GM12878 (cell line): ENCODE measurements around the gene SCTR. TPM values are rescaled to one million over a fixed set of nuclear protein-coding genes. Genes with fewer than 3 reads are reported as not detected.

Experiments
- ATAC-seq: fragments of 200-7000 bp; cut with Tn5 transposase; 3 replicates; pipeline ENCODE4 v1.9.1; 2020; ENCODE audit warnings: mild to moderate bottlenecking, moderate library complexity
- BruUV-seq: library from RNA; stranded (reverse); fragments of 400-500 nt; replicated peaks from 2 replicates; lab custom pipeline; 2021; lab: Mats Ljungman, UMichigan
- CTCF ChIA-PET: fragments of 300-600 bp; sonication (Branson Sonifier 250); formaldehyde crosslinking; extraction: SDS; loops from one replicate; lab custom pipeline; 2021; ENCODE audit warnings: inconsistent platforms; lab: Yijun Ruan, JAX
- POLR2A ChIA-PET: fragments of 350-600 bp; formaldehyde crosslinking; extraction: SDS; loops from one replicate; lab custom pipeline; 2021; ENCODE audit warnings: inconsistent platforms; lab: Charles Lee
- RAD21 ChIA-PET: fragments of 300-600 bp; sonication (Branson Sonifier 250); formaldehyde crosslinking; loops from one replicate; lab custom pipeline; 2023; ENCODE audit warnings: antibody characterized with exemption; ENCODE audit not compliant: unreplicated experiment; lab: Charles Lee
- SMC1A ChIA-PET: fragments of 300-600 bp; sonication (Branson Sonifier 250); formaldehyde crosslinking; loops from one replicate; lab custom pipeline; 2023; ENCODE audit not compliant: unreplicated experiment, uncharacterized antibody; lab: Charles Lee
- DNase-seq: peaks from one replicate; pipeline ENCODE4 v3.0.0-alpha.2; 2011; ENCODE audit warnings: low read depth, low spot score
- FAIRE-seq: peaks from 3 replicates; lab custom pipeline; 2011; peaks lifted over from hg19 to GRCh38; lab: Jason Lieb, UNC
- H2AFZ ChIP-seq: 2 replicates; pipeline ENCODE4 v1.6.0; 2011; ENCODE audit warnings: low read depth, low read length, control low read depth; ENCODE audit not compliant: control insufficient read depth
- H3K27ac ChIP-seq: 2 replicates; pipeline ENCODE4 v1.5.1; 2011; ENCODE audit warnings: control low read depth; ENCODE audit not compliant: control insufficient read depth, insufficient read depth
- H3K27me3 ChIP-seq, 2 experiments: replicated peaks in 1 of 2; 2 replicates each; pipeline versions ENCODE4 v1.6.0 to v1.6.1; 2011; ENCODE audit warnings: low read length in 1 of 2; ENCODE audit not compliant: control insufficient read depth in 2 of 2, insufficient read depth in 2 of 2
- H3K36me3 ChIP-seq, 2 experiments: 2 replicates each; pipeline ENCODE4 v1.5.1; 2011; ENCODE audit warnings: low read length in 1 of 2; ENCODE audit not compliant: control insufficient read depth in 2 of 2, insufficient read depth in 2 of 2
- H3K4me1 ChIP-seq: 2 replicates; pipeline ENCODE4 v1.6.1; 2011; ENCODE audit warnings: mild to moderate bottlenecking, low read length, moderate library complexity, mixed read lengths; ENCODE audit not compliant: control insufficient read depth, insufficient read depth
- H3K4me2 ChIP-seq: 2 replicates; pipeline ENCODE4 v1.6.0; 2011; ENCODE audit warnings: control low read depth; ENCODE audit not compliant: control insufficient read depth, insufficient read depth
- H3K4me3 ChIP-seq: fragments of 200-600 bp; sonication (generic); 2 replicates; pipeline ENCODE4 v1.5.1; 2016
- H3K79me2 ChIP-seq: 2 replicates; pipeline ENCODE4 v1.6.0; 2011; ENCODE audit warnings: low read length; ENCODE audit not compliant: control insufficient read depth, insufficient read depth
- H3K9ac ChIP-seq: 2 replicates; pipeline ENCODE4 v1.8.0; 2011; ENCODE audit warnings: low read length, control low read depth, mixed read lengths; ENCODE audit not compliant: control insufficient read depth, insufficient read depth
- H3K9me3 ChIP-seq: replicated peaks from 3 replicates; pipeline ENCODE4 v1.5.1; 2011; ENCODE audit warnings: mild to moderate bottlenecking, low read length; ENCODE audit not compliant: control insufficient read depth, insufficient read depth
- H4K20me1 ChIP-seq: 2 replicates; pipeline ENCODE4 v1.6.0; 2011; ENCODE audit not compliant: control insufficient read depth, insufficient read depth
- NR2F1 ChIP-seq: fragments of 450-650 bp; conservative IDR thresholded peaks from 2 replicates; pipeline ENCODE4 v1.6.1; 2017; ENCODE audit warnings: mild to moderate bottlenecking
- PRDM15 ChIP-seq: fragments of 450-650 bp; formaldehyde crosslinking; IDR thresholded peaks from 2 replicates; pipeline ENCODE4 v1.4.0; 2020; ENCODE audit warnings: mild to moderate bottlenecking, moderate library complexity
- SREBF2 ChIP-seq: IDR thresholded peaks from 2 replicates; pipeline ENCODE4 v1.6.1; 2012; ENCODE audit warnings: mild to moderate bottlenecking, low read length
- TARDBP ChIP-seq: IDR thresholded peaks from 2 replicates; pipeline ENCODE4 v1.6.1; 2016; ENCODE audit warnings: borderline replicate concordance
- USF2 ChIP-seq: IDR thresholded peaks from 2 replicates; pipeline ENCODE4 v1.6.1; 2011; ENCODE audit warnings: low read depth, low read length, improper control_type of control experiment, borderline replicate concordance
- ZNF217 ChIP-seq: fragments of 450-650 bp; IDR thresholded peaks from 2 replicates; pipeline ENCODE4 v1.6.1; 2017; ENCODE audit warnings: antibody characterized with exemption, mild to moderate bottlenecking
- ZNF592 ChIP-seq: fragments of 450-650 bp; IDR thresholded peaks from 2 replicates; pipeline ENCODE4 v1.6.1; 2017; ENCODE audit warnings: mild to moderate bottlenecking, moderate library complexity
- WGBS: methylation state at CpG from one replicate; pipeline ENCODE4 v1.1.6; 2016; ENCODE audit warnings: low lambda C conversion rate; ENCODE audit not compliant: insufficient replicate concordance, insufficient coverage; ENCODE audit errors: missing lambda C conversion rate; 5-methylcytosine and 5-hydroxymethylcytosine counted together
- in situ Hi-C: fragments of 300-500 bp; cut with MboI; formaldehyde crosslinking; loops from 9 replicates; pipeline ENCODE4 v1.14.3; 2018; ENCODE audit warnings: mixed read lengths
- intact Hi-C: fragments of 100-400 bp; cut with micrococcal nuclease; formaldehyde crosslinking; loops from one replicate; pipeline ENCODE4 v1.14.2; 2022; ENCODE audit not compliant: unreplicated experiment
- polyA plus RNA-seq, 11 experiments: library from polyadenylated mRNA; depleted of rRNA in 4 of 11; unstranded in 6 of 11; stranded (reverse) in 5 of 11; fragments of >200 nt; fragmentation: Nextera tagmentation in 4 of 11; fragmentation: Illumina TruSeq in 1 of 11; extraction: Ambion mirVana in 4 of 11; extraction: Trizol in 1 of 11; gene quantifications; 1 replicate in 1 of 11; 2 replicates in 10 of 11; pipeline versions ENCODE4 v1.2.1 to v1.2.3, GENCODE V29; 2011 to 2016; ENCODE audit warnings: inconsistent platforms in 2 of 11, missing spikeins in 2 of 11, low read depth in 1 of 11
- total RNA-seq, 4 experiments: library from RNA; depleted of rRNA in 3 of 4; stranded (reverse); fragments of >200 nt in 3 of 4; fragmentation: Illumina TruSeq in 1 of 4; extraction: Trizol in 1 of 4; gene quantifications; 2 replicates each; pipeline versions ENCODE4 v1.2.1 to v1.2.3, GENCODE V29; 2013 to 2021
- TF ChIP-seq, protein P1 (sequence below): fragments of 450-650 bp; IDR thresholded peaks from 2 replicates; pipeline ENCODE4 v1.6.1; 2014; ENCODE audit warnings: mild to moderate bottlenecking

SCTR gene
- total and polyA plus RNA-seq, 10 of the 15 experiments (the other 5 are each of a cell fraction or from before 2014, with no cell fraction given): 0.26 TPM; not detected in 9

GRCh38 chr2:119419065-119419464, 105.2 kb downstream of the SCTR start:
- Histone ChIP-seq H3K4me2 (no peak overlapping the region), H4K20me1 (no peaks in the 10 kb centered on the region), H3K9ac (no peak overlapping the region), H3K27me3 (0 out of 4 replicates have a peak, but pooled peaks cover 0 to 2% of the 10 kb centered on the region in 2 experiments), H3K9me3 (peaks cover 3% of the 10 kb centered on the region; the same call in 2 of the 3 replicates), H3K27ac (no peak overlapping the region), H3K79me2 (no peaks in the 10 kb centered on the region), H3K4me1 (no peaks in the 10 kb centered on the region), H3K4me3 (no peak overlapping the region), H2AFZ (no peak overlapping the region), H3K36me3 (no peaks in the 10 kb centered on the region)
- CTCF ChIA-PET: interaction anchor here (1.6 kb wide), 1 partner anchor 10 kb away, joined by 3 read pairs; no protein-coding TSS in a partner anchor
- in situ Hi-C loops (no loop called here), intact Hi-C loops (no loop called here)
- BruUV-seq: no TSS peak
- TF ChIP-seq SREBF2 (no peak), ZNF217 (no peak), TARDBP (no peak), USF2 (no peak), ZNF592 (no peak), NR2F1 (no peak), PRDM15 (CRISPR knock-in tag) (no peak)
- TF ChIP-seq, protein P1, sequence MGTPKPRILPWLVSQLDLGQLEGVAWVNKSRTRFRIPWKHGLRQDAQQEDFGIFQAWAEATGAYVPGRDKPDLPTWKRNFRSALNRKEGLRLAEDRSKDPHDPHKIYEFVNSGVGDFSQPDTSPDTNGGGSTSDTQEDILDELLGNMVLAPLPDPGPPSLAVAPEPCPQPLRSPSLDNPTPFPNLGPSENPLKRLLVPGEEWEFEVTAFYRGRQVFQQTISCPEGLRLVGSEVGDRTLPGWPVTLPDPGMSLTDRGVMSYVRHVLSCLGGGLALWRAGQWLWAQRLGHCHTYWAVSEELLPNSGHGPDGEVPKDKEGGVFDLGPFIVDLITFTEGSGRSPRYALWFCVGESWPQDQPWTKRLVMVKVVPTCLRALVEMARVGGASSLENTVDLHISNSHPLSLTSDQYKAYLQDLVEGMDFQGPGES: no peak
- no peak for DNase-seq
- SMC1A ChIA-PET: no interaction called here
- POLR2A ChIA-PET: no interaction called here
- no peak for ATAC-seq
- RAD21 ChIA-PET: no interaction called here
- FAIRE-seq: no peak
- 28% methylated on average over 1 of the region's 1 CpG for WGBS
